IPS-NIHi7 (cell line): Measurements from ENCODE around the gene GHRH.
A peak's percentile ranks its signal among the peaks of the same experiment; 100 is the strongest.

Source experiments
- DNase-seq: peaks from one replicate; pipeline ENCODE4 v3.0.0; 2012; ENCODE audit warnings: mixed read lengths; ENCODE audit errors: extremely low spot score

The GHRH gene

DNA sequence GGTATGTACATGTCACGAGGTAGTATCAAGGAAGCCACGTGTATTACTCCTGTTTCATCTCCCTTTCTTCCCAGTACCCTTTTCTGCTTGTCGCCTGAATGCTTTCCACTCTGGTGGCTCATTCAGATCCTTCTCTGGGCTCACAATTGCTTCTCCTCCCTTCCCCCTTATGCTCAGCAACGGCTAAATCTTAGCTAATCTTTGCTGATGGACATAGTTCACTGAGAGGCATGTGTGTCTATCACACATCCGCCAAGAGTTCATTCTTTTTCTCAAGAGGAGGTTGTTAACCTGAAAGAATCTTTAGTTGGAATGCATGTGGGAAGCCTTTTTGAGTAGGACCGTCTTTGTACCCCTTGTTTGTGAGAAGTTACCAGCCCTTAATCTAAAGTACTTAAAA lies 56.5 kb downstream of the GHRH start:
- DNase-seq: no peak

DNA sequence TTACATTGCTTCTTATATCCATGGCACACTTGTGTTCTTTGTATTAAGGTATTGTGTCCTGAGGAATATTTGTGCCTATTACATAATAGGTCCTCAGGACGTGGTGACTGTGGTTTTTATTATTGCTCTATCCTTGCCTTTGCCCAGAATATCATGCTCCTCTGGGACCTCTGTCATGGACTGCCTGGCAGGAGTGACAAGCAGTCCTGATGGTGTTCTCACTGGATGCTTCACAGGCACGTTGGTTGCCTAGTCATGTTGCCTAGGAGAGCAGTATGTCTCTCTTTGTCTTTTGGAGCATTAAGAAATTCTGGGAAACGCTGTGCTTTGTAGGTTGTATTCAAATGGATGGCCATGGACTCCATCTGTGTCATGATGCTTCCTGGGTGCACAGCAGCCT lies 57.6 kb downstream of the GHRH start:
- no peak for DNase-seq

DNA sequence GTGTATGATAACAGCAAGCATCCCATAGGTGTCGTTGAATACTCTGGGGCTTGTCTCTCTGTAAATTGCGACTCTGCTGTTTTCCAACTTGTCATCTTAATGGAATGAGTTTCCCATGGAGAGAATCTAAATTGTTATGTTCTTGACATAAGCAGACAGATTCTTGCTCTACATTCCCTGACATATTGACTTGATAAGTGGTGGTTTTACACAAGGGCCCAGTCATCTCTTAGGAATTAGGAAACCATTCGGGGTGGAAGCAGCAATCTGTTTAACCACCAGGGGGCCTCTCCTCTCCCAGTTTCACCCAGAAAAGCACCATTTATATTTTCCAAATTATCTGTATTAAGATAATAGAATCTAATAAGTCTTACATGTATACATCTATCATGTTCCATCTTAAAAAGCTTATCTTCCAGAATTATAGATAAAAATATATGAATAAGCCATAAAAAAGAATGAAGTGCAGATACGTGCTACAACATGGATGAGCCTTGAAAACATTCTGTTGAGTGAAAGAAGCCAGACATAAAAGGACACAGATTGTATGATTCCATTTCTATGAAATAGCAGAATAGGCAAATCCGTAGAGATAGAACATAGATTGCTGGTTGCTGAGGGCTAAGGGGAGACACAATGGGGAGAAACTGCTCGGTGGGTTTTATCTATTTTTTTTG lies 59.2 kb downstream of the GHRH start:
- peak; percentile 66 for DNase-seq

DNA sequence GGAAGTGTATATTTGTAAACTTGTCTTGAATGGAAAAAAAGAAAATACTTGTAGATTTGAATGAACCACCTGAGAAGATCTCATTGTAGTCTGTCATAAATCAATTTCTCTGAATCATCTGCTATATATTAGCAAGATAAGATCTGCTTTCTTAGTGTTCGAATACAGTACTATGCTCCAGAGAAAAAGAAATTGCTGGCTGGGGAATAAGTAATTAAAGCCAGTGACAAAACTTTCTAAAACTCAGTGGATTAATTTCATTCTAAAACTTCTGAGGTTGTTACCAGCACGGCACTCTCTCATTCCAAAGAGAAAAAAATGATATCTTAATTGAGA lies 59.8 kb downstream of the GHRH start:
- no peak for DNase-seq
